ENCODE results near the gene FUT7.
A peak's percentile ranks its signal among the peaks of the same experiment; 100 is the strongest.

Gene FUT7

GRCh38 chr9:137049544-137050449, 17.9 kb upstream of the FUT7 start:
- no peak for DNase-seq (ENCODE audit: low spot score)

- no peak for DNase-seq (ENCODE audit: low spot score)
Observed at GRCh38 chr9:137048655-137049543, 17.0 kb upstream of the FUT7 start.

- DNase-seq (ENCODE audit: low spot score) = peak; percentile 63
Observed at GRCh38 chr9:137046088-137046787, 14.3 kb upstream of the FUT7 start, which contains the start of gene NPDC1. Gene NPDC1, minus strand, starts transcription at chr9:137046177. Its CDS starts 188 bp downstream, at chr9:137045989.

GRCh38 chr9:137045294-137046087, 13.6 kb upstream of the FUT7 start:
- DNase-seq (ENCODE audit: low spot score) = no peak

- DNase-seq (ENCODE audit: low spot score) = no peak
Observed at GRCh38 chr9:137044502-137045177, 12.8 kb upstream of the FUT7 start.

- DNase-seq (ENCODE audit: low spot score) = no peak
Observed at GRCh38 chr9:137044037-137044436, 12.1 kb upstream of the FUT7 start.

GRCh38 chr9:137042751-137043727, 11.2 kb upstream of the FUT7 start:
- DNase-seq (ENCODE audit: low spot score) = no peak

GRCh38 chr9:137041124-137041523, 9.2 kb upstream of the FUT7 start:
- DNase-seq (ENCODE audit: low spot score) = no peak

- no peak for DNase-seq (ENCODE audit: low spot score)
Observed at GRCh38 chr9:137040568-137040967, 8.7 kb upstream of the FUT7 start.

- no peak for DNase-seq (ENCODE audit: low spot score)
Observed at GRCh38 chr9:137039611-137040366, 7.9 kb upstream of the FUT7 start.

- no peak for DNase-seq (ENCODE audit: low spot score)
Observed at GRCh38 chr9:137038916-137039315, 7.0 kb upstream of the FUT7 start.

GRCh38 chr9:137037483-137037882, 5.6 kb upstream of the FUT7 start:
- no peak for DNase-seq (ENCODE audit: low spot score)

GRCh38 chr9:137037035-137037434, 5.1 kb upstream of the FUT7 start:
- no peak for DNase-seq (ENCODE audit: low spot score)

- DNase-seq (ENCODE audit: low spot score) = no peak
Observed at GRCh38 chr9:137035937-137036336, 4.0 kb upstream of the FUT7 start.

- DNase-seq (ENCODE audit: low spot score) = no peak
Observed at GRCh38 chr9:137035507-137035834, 3.6 kb upstream of the FUT7 start.

GRCh38 chr9:137034709-137035506, 3.0 kb upstream of the FUT7 start:
- DNase-seq (ENCODE audit: low spot score) = peak; percentile 85

- DNase-seq (ENCODE audit: low spot score) = no peak
Observed at GRCh38 chr9:137034039-137034708, 2.3 kb upstream of the FUT7 start.

Data from globus pallidus (tissue), 1 donor.